ENCODE data around the gene DZANK1. TPM values are rescaled to one million over a fixed set of nuclear protein-coding genes. Genes with fewer than 3 reads are reported as not detected.
A peak's percentile ranks its signal among the peaks of the same experiment; 100 is the strongest.
"Not testable (repeated sequence)": the region's sequence is repeated elsewhere in the genome, so short reads cannot be mapped to it uniquely, and the experiment has no call there.

Gene DZANK1
- total RNA-seq, 1 donor from 2014 or later: 7.5 TPM

- no peak for DNase-seq (ENCODE audit: low read depth, low spot score)
- Mint-ChIP-seq H3K27me3 (ENCODE audit: low read depth) (no peaks in the 10 kb centered on the region), H3K4me1 (peaks cover 20% of the 10 kb centered on the region), H3K9me3 (peaks cover 5% of the 10 kb centered on the region), H3K4me3 (no peak overlapping the region), H3K27ac (ENCODE audit: unreplicated experiment) (no peak overlapping the region), H3K36me3 (ENCODE audit: low read depth) (peaks cover 35% of the 10 kb centered on the region)
- TF ChIP-seq, protein P1, sequence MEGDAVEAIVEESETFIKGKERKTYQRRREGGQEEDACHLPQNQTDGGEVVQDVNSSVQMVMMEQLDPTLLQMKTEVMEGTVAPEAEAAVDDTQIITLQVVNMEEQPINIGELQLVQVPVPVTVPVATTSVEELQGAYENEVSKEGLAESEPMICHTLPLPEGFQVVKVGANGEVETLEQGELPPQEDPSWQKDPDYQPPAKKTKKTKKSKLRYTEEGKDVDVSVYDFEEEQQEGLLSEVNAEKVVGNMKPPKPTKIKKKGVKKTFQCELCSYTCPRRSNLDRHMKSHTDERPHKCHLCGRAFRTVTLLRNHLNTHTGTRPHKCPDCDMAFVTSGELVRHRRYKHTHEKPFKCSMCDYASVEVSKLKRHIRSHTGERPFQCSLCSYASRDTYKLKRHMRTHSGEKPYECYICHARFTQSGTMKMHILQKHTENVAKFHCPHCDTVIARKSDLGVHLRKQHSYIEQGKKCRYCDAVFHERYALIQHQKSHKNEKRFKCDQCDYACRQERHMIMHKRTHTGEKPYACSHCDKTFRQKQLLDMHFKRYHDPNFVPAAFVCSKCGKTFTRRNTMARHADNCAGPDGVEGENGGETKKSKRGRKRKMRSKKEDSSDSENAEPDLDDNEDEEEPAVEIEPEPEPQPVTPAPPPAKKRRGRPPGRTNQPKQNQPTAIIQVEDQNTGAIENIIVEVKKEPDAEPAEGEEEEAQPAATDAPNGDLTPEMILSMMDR (conservative IDR thresholded peaks at IDR 0.05): no peak
Measured at GRCh38 chr20:18405826-18406225, 61.0 kb downstream of the DZANK1 start.

GRCh38 chr20:18404172-18404571 is 62.7 kb downstream of the DZANK1 start:
- H3K27me3 Mint-ChIP-seq (ENCODE audit: low read depth): no peaks in the 10 kb centered on the region
- peaks cover 20% of the 10 kb centered on the region for H3K4me1 Mint-ChIP-seq
- H3K4me3 Mint-ChIP-seq: no peak overlapping the region
- TF ChIP-seq, protein P1 (conservative IDR thresholded peaks at IDR 0.05): no peak
- no peak overlapping the region for H3K27ac Mint-ChIP-seq (ENCODE audit: unreplicated experiment)
- no peak for DNase-seq (ENCODE audit: low read depth, low spot score)
- H3K9me3 Mint-ChIP-seq: peaks cover 5% of the 10 kb centered on the region
- peaks cover 44% of the 10 kb centered on the region for H3K36me3 Mint-ChIP-seq (ENCODE audit: low read depth)

DNA sequence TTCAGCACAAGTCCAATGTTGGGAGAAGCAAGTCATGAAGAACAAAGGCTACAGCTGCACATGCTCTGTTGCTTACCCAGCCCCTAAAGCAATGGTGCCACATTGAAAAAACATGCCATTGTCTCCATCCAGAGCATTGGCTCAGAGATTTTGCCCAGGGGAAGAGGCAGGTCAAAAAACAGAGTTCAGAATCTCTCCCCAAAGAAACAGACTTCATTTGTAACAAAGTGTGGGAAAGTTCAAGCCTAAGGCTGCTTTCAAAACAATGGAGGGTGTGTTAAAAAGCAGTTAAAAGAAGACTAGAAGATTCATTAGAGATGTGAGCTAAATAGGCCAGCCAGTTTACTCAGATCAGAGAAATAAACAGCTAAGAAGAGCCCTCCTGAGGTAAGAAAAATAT is 63.6 kb downstream of the DZANK1 start:
- Mint-ChIP-seq H3K4me3 (no peak overlapping the region), H3K27me3 (ENCODE audit: low read depth) (no peaks in the 10 kb centered on the region), H3K27ac (ENCODE audit: unreplicated experiment) (peak overlapping the region; percentile 96), H3K36me3 (ENCODE audit: low read depth) (peaks cover 44% of the 10 kb centered on the region), H3K4me1 (peaks cover 20% of the 10 kb centered on the region), H3K9me3 (peaks cover 5% of the 10 kb centered on the region)
- DNase-seq (ENCODE audit: low read depth, low spot score): peak; percentile 14
- TF ChIP-seq, protein P1 (conservative IDR thresholded peaks at IDR 0.05): no peak

DNA sequence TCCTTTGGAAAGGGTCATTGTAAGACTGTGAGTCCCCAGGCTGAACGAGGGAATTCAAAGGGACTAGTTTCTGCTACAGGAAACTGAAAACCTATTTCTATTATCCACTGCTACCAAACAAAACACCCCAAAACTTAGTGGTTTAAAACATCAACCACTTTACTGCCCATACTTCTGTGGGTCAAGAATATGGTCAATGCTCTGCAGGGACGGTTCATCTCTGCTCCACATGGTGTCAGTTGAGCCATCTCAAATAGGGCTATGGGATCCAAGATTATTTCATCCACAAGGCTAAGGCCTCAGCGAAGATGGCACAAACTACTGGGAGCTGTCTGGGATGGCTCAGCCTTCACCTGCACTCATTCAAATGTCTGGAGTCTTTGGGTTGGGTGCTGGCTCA is 65.5 kb downstream of the DZANK1 start:
- H3K4me3 Mint-ChIP-seq: no peak overlapping the region

GRCh38 chr20:18400460-18400859 is 66.4 kb downstream of the DZANK1 start:
- DNase-seq (ENCODE audit: low read depth, low spot score): no peak
- TF ChIP-seq, protein P1 (conservative IDR thresholded peaks at IDR 0.05): no peak
- Mint-ChIP-seq H3K4me3 (no peak overlapping the region), H3K27me3 (ENCODE audit: low read depth) (no peaks in the 10 kb centered on the region), H3K9me3 (peaks cover 5% of the 10 kb centered on the region), H3K36me3 (ENCODE audit: low read depth) (peaks cover 41% of the 10 kb centered on the region), H3K4me1 (peaks cover 20% of the 10 kb centered on the region), H3K27ac (ENCODE audit: unreplicated experiment) (no peak overlapping the region)

More for the DNA sequence above, 65.5 kb downstream of the DZANK1 start:
- Mint-ChIP-seq H3K27me3 (ENCODE audit: low read depth) (no peaks in the 10 kb centered on the region), H3K9me3 (peaks cover 5% of the 10 kb centered on the region), H3K4me1 (peaks cover 20% of the 10 kb centered on the region), H3K36me3 (ENCODE audit: low read depth) (peaks cover 43% of the 10 kb centered on the region), H3K27ac (ENCODE audit: unreplicated experiment) (no peak overlapping the region)
- TF ChIP-seq, protein P1 (conservative IDR thresholded peaks at IDR 0.05): no peak
- DNase-seq (ENCODE audit: low read depth, low spot score): no peak

GRCh38 chr20:18398713-18399112 is 68.1 kb downstream of the DZANK1 start:
- H3K36me3 Mint-ChIP-seq (ENCODE audit: low read depth): peaks cover 33% of the 10 kb centered on the region
- not testable (repeated sequence) for H3K4me3 Mint-ChIP-seq; H3K9me3 Mint-ChIP-seq; H3K27ac Mint-ChIP-seq (ENCODE audit: unreplicated experiment); DNase-seq (ENCODE audit: low read depth, low spot score); H3K27me3 Mint-ChIP-seq (ENCODE audit: low read depth)
- H3K4me1 Mint-ChIP-seq: peaks cover 19% of the 10 kb centered on the region

Data from neural crest cell (in vitro differentiated cells).